GM18526 (cell line): ENCODE measurements around the gene BZW1.
A peak's percentile ranks its signal among the peaks of the same experiment; 100 is the strongest.

Experiments used
- POLR2A ChIP-seq: IDR thresholded peaks from 3 replicates; pipeline ENCODE4 v1.6.1; 2011; ENCODE audit not compliant: insufficient read length; ENCODE audit errors: extremely low read depth

BZW1 gene

GRCh38 chr2:200847939-200848338 is 36.2 kb downstream of the BZW1 start:
- TF ChIP-seq POLR2A = no peak

GRCh38 chr2:200850512-200851256 is 39.0 kb downstream of the BZW1 start:
- TF ChIP-seq POLR2A = no peak

- TF ChIP-seq POLR2A = no peak
Observed at GRCh38 chr2:200851398-200852248, 39.9 kb downstream of the BZW1 start.

- TF ChIP-seq POLR2A = no peak
Observed at GRCh38 chr2:200852605-200853004, 40.9 kb downstream of the BZW1 start.

GRCh38 chr2:200856806-200857205 is 45.1 kb downstream of the BZW1 start:
- TF ChIP-seq POLR2A = no peak

- no peak for TF ChIP-seq POLR2A
Observed at GRCh38 chr2:200860092-200860795, 48.5 kb downstream of the BZW1 start.

GRCh38 chr2:200861617-200862155 is 50.0 kb downstream of the BZW1 start:
- no peak for TF ChIP-seq POLR2A

- no peak for TF ChIP-seq POLR2A
Observed at GRCh38 chr2:200862532-200863000, 50.9 kb downstream of the BZW1 start.

GRCh38 chr2:200863782-200864175 is 52.1 kb downstream of the BZW1 start:
- no peak for TF ChIP-seq POLR2A

- TF ChIP-seq POLR2A = peak; percentile 98
Observed at GRCh38 chr2:200864176-200865034, 52.7 kb downstream of the BZW1 start, which contains the start of gene CLK1. CLK1 (minus strand) TSS chr2:200864658; CDS start chr2:200861862, 2,796 bp downstream.

- no peak for TF ChIP-seq POLR2A
Observed at GRCh38 chr2:200869014-200869413, 57.3 kb downstream of the BZW1 start.

- no peak for TF ChIP-seq POLR2A
Observed at GRCh38 chr2:200871151-200871550, 59.4 kb downstream of the BZW1 start.

GRCh38 chr2:200873560-200873959 is 61.9 kb downstream of the BZW1 start:
- TF ChIP-seq POLR2A = no peak
